Upper lobe of left lung (tissue), 6 donors: ENCODE data around the gene KLHL29. TPM values are rescaled to one million over a fixed set of nuclear protein-coding genes. Genes with fewer than 3 reads are reported as not detected.

Experiments
- ATAC-seq, 2 donors: fragments of 200-7000 bp; cut with Tn5 transposase; one replicate each; pipeline ENCODE4 v1.9.1; 2022; ENCODE audit warnings: mild to moderate bottlenecking in 2 of 2, moderate library complexity in 2 of 2; ENCODE audit not compliant: low FRiP score in 2 of 2
- DNase-seq, 2 donors: peaks; one replicate each; pipeline ENCODE4 v3.0.0-alpha.2; 2019 to 2020
- H3K27ac ChIP-seq, 4 donors: fragments of 200-600 bp; sonication (generic); one replicate each; pipeline ENCODE4 v1.5.1; 2016 to 2019
- H3K27me3 ChIP-seq, 4 donors: fragments of 200-600 bp; sonication (generic); one replicate each; pipeline ENCODE4 v1.5.1; 2017 to 2019
- H3K36me3 ChIP-seq, 4 donors: fragments of 200-600 bp; sonication (generic); one replicate each; pipeline ENCODE4 v1.5.1; 2016 to 2019
- H3K4me1 ChIP-seq, 4 donors: fragments of 200-600 bp; sonication (generic); one replicate each; pipeline ENCODE4 v1.5.1; 2018 to 2019
- H3K4me3 ChIP-seq, 4 donors: fragments of 200-600 bp; sonication (generic); one replicate each; pipeline ENCODE4 v1.5.1; 2017 to 2019; ENCODE audit warnings: mild to moderate bottlenecking in 2 of 4, moderate library complexity in 1 of 4
- H3K9me3 ChIP-seq, 4 donors: fragments of 200-600 bp; sonication (generic); one replicate each; pipeline ENCODE4 v1.5.1; 2018 to 2019
- EP300 ChIP-seq, 4 donors: sonication (generic); formaldehyde crosslinking; IDR thresholded peaks; one replicate each; pipeline ENCODE4 v1.5.1; 2017; ENCODE audit warnings: antibody characterized with exemption in 4 of 4, control low read depth in 2 of 4
- POLR2A ChIP-seq, 4 donors: fragments of 450-650 bp; IDR thresholded peaks; one replicate each; pipeline ENCODE4 v1.5.1; 2016 to 2017; ENCODE audit warnings: antibody characterized with exemption in 4 of 4, mild to moderate bottlenecking in 2 of 4
- POLR2AphosphoS5 ChIP-seq, 2 donors: sonication (generic); formaldehyde crosslinking; IDR thresholded peaks; one replicate each; pipeline ENCODE4 v1.5.1; 2017; ENCODE audit warnings: antibody characterized with exemption in 2 of 2
- WGBS, 2 donors: methylation state at CpG; one replicate each; pipeline ENCODE4 v1.1.5; 2017 to 2018; 5-methylcytosine and 5-hydroxymethylcytosine counted together
- total RNA-seq, 6 donors: library from RNA; depleted of rRNA in 4 of 6; stranded (reverse); fragments of >200 nt in 4 of 6; gene quantifications; one replicate each; pipeline versions ENCODE4 v1.1.0 to v1.2.1, GENCODE V29; 2016 to 2021
- TF ChIP-seq, protein P1 (sequence below), 6 experiments: fragments of 450-650 bp in 4 of 6; fragments of 200-600 bp in 2 of 6; sonication (generic) in 2 of 6; IDR thresholded peaks; one replicate each; pipeline ENCODE4 v1.5.1; 2016 to 2019; ENCODE audit warnings: antibody characterized with exemption in 6 of 6
- donor health status: DM: no; HTN: no; CAD: no; lungs with moderate emphysema.
- donor health status: DM: no; HTN: yes; CAD: no; lungs with severe emphysema.

The KLHL29 gene
- total RNA-seq, 6 donors from 2014 or later, result 8.6 to 34.4 (median 18.2) TPM

DNA sequence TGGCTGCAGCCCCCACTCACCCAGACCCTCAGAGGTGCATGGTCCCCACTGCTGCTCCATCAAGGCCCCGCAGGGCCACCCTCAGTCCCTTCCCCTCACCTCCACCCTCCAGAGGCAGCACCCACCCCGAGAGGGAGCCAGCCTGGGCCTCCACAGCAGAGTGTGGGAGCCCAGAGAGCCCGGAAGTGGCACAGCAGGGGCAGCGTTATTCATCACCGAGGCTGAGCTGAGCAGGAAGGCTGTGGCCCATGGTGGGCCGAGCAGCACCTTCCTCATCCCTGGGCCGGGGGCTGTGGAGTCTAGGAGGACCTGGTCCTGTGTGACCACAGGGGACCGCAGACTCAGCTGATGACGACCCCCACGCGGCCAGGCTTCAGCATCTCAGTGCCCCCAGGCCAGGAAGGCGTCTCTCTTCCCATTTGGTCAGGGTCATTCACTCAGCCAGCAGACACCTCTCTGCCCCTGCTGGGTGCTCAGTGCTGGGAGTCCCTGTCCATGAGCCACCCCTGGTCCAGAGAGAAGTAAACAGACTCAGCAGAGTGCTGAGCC is 283.9 kb downstream of the KLHL29 start:
- 87 to 94% methylated on average over 8 to 11 of the region's 12 CpGs for WGBS, 2 donors
- no peak overlapping the region for H3K27ac ChIP-seq

DNA sequence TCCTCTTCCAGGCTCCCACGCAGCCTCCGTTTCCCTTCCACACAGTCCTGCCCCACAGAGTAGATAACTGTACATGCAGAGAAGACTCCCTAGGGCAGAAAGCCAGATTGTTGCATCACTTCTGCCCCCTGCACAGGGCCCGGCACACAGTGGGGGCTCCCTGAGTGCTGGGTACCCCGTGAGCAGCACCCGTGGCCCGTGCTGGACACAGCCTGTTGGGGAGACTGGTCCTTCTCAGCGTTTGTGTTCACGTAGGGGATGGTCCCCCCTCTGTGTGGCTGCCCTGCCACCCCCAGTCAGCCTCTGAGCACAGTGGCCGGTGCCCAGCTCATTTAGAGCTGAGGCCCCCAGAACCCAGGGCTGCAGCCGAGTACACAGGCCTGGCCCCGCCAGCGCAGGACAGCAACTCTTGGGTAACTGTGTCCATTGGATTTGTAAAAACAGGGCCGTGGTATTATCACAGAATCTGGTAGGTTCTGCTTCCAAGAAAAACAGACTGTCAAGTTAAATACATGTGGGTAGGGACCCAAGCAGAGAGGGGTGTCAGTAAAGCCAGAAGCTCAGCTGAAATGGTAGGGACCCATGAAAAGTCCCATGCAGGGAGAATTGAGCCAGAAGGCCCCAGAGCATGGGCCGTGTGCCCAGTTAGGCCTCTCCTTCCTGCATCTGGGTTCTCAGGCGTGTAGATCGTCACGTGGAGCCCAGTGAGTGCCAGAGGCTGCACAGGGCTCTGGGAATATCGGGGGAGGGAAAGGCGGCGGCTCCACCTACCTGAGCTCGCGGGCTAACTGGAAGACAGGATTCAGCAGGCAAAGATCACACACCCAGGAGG is 284.6 kb downstream of the KLHL29 start:
- Histone ChIP-seq H3K27me3 (no peaks in the 10 kb centered on the region), H3K36me3 (no peaks in the 10 kb centered on the region), H3K4me3 (no peak overlapping the region), H3K4me1 (peaks cover 0 to 6% (median 6%) of the 10 kb centered on the region in 4 donors), H3K9me3 (no peaks in the 10 kb centered on the region), H3K27ac (no peak overlapping the region)
- DNase-seq, result peak in 1 of 2 donors; percentile 79
- peak in 1 of 2 donors; percentile 35 for ATAC-seq
- WGBS, 2 donors, result 72 to 78% methylated on average over 16 to 22 of the region's 22 CpGs
- TF ChIP-seq POLR2AphosphoS5 (IDR thresholded peaks at IDR 0.05), result no peak
- no peak for TF ChIP-seq POLR2A (IDR thresholded peaks at IDR 0.05)
- no peak for TF ChIP-seq EP300 (IDR thresholded peaks at IDR 0.05)
- TF ChIP-seq, protein P1, sequence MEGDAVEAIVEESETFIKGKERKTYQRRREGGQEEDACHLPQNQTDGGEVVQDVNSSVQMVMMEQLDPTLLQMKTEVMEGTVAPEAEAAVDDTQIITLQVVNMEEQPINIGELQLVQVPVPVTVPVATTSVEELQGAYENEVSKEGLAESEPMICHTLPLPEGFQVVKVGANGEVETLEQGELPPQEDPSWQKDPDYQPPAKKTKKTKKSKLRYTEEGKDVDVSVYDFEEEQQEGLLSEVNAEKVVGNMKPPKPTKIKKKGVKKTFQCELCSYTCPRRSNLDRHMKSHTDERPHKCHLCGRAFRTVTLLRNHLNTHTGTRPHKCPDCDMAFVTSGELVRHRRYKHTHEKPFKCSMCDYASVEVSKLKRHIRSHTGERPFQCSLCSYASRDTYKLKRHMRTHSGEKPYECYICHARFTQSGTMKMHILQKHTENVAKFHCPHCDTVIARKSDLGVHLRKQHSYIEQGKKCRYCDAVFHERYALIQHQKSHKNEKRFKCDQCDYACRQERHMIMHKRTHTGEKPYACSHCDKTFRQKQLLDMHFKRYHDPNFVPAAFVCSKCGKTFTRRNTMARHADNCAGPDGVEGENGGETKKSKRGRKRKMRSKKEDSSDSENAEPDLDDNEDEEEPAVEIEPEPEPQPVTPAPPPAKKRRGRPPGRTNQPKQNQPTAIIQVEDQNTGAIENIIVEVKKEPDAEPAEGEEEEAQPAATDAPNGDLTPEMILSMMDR (IDR thresholded peaks at IDR 0.05), result no peak

More for the DNA sequence above, 283.9 kb downstream of the KLHL29 start:
- DNase-seq (no peak), ATAC-seq (no peak)
- Histone ChIP-seq H3K27me3 (no peaks in the 10 kb centered on the region), H3K4me3 (no peak overlapping the region), H3K36me3 (no peaks in the 10 kb centered on the region), H3K9me3 (no peaks in the 10 kb centered on the region), H3K4me1 (peaks cover 0 to 6% (median 6%) of the 10 kb centered on the region in 4 donors)
- TF ChIP-seq POLR2A (IDR thresholded peaks at IDR 0.05) (no peak), EP300 (IDR thresholded peaks at IDR 0.05) (no peak), POLR2AphosphoS5 (IDR thresholded peaks at IDR 0.05) (no peak)
- TF ChIP-seq, protein P1 (IDR thresholded peaks at IDR 0.05), result no peak

DNA sequence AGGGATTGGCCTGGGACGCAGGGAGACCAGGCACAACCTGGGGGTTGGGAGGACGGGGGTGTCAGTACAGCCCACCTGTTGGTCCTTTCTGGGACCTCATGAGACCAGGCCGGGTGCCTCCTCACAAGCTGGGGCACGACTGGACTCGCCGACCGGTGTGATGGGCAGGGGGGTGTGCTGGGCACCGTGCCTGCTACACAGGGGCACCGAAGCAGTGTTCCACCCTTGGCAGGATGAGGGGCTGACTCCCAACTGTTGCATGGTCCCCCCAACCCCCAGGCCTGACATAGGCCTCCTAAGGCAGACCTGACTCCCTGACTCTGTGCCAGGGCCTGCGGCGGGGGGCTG is 285.2 kb downstream of the KLHL29 start:
- no peaks in the 10 kb centered on the region for H3K36me3 ChIP-seq
- no peaks in the 10 kb centered on the region for H3K9me3 ChIP-seq
- H3K27me3 ChIP-seq, result no peaks in the 10 kb centered on the region
- no peak for ATAC-seq
- H3K4me1 ChIP-seq, result peaks cover 0 to 6% (median 6%) of the 10 kb centered on the region in 4 donors
- TF ChIP-seq, protein P1 (IDR thresholded peaks at IDR 0.05), result no peak
- TF ChIP-seq POLR2AphosphoS5 (IDR thresholded peaks at IDR 0.05), result no peak
- TF ChIP-seq EP300 (IDR thresholded peaks at IDR 0.05), result no peak
- TF ChIP-seq POLR2A (IDR thresholded peaks at IDR 0.05), result no peak
- no peak for DNase-seq
- no peak overlapping the region for H3K27ac ChIP-seq
- 86 to 93% methylated on average over 4 to 11 of the region's 11 CpGs for WGBS, 2 donors
- H3K4me3 ChIP-seq, result no peak overlapping the region

DNA sequence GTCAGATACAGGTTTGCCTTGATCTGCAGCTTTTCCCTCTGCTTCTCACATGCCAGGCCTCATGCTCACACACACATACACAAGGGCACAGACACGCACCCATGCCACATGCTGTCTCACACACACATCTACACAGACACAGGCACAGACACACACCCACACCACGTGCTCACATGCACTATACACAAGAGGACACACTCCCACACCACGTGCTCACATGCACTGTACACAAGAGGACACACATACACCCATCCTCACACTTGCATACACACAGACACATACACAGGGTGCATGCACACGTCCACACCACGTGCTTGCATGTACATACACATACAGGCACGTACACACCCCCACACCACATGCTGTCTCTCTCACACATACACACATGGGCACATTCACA is 288.1 kb downstream of the KLHL29 start:
- Histone ChIP-seq H3K4me3 (no peak overlapping the region), H3K9me3 (no peaks in the 10 kb centered on the region), H3K4me1 (peaks cover 0 to 6% (median 6%) of the 10 kb centered on the region in 4 donors), H3K27me3 (no peaks in the 10 kb centered on the region), H3K27ac (no peak overlapping the region), H3K36me3 (no peaks in the 10 kb centered on the region)
- 82 to 86% methylated on average over 6 of the region's 6 CpGs for WGBS, 2 donors
- no peak for DNase-seq
- no peak for ATAC-seq
- TF ChIP-seq, protein P1 (IDR thresholded peaks at IDR 0.05), result no peak
